ENCODE results near the gene MINDY3. TPM values are rescaled to one million over a fixed set of nuclear protein-coding genes. Genes with fewer than 3 reads are reported as not detected.

The MINDY3 gene
- total and polyA plus RNA-seq, 2 experiments from 2014 or later: 14.5 to 20.4 TPM

DNA sequence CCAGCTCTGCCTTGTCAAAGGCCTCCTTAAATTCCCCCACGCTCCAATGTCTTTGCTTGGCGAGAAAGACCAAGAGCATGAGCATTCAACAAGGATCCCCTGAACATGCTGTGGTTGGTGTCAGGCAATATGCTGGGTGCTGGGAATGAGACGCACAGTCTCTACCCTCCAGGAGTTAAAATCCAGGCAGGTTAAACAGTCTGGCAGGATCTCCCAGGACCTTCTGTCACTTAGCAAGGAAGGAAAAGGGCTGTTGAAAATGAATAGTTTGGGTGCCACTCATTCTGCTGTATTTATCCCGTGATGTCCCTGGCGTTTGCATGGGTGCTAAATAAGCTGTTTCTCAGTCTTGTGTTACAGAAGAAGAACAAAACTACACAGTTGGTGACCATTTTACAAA is 118.7 kb downstream of the MINDY3 start:
- Histone ChIP-seq H3K36me3 (no peaks in the 10 kb centered on the region), H3K27me3 (no peaks in the 10 kb centered on the region), H3K27ac (no peak overlapping the region), H3K4me3 (no peak overlapping the region), H3K4me1 (ENCODE audit: low read depth) (no peaks in the 10 kb centered on the region), H3K9me3 (ENCODE audit: low read depth) (no peaks in the 10 kb centered on the region)
- DNase-seq (ENCODE audit: low read depth in 1 of 2, low spot score in 1 of 2): no peak
- TF ChIP-seq, protein P1, sequence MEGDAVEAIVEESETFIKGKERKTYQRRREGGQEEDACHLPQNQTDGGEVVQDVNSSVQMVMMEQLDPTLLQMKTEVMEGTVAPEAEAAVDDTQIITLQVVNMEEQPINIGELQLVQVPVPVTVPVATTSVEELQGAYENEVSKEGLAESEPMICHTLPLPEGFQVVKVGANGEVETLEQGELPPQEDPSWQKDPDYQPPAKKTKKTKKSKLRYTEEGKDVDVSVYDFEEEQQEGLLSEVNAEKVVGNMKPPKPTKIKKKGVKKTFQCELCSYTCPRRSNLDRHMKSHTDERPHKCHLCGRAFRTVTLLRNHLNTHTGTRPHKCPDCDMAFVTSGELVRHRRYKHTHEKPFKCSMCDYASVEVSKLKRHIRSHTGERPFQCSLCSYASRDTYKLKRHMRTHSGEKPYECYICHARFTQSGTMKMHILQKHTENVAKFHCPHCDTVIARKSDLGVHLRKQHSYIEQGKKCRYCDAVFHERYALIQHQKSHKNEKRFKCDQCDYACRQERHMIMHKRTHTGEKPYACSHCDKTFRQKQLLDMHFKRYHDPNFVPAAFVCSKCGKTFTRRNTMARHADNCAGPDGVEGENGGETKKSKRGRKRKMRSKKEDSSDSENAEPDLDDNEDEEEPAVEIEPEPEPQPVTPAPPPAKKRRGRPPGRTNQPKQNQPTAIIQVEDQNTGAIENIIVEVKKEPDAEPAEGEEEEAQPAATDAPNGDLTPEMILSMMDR (IDR thresholded peaks at IDR 0.05; ENCODE audit: low read depth, low read length): no peak

DNA sequence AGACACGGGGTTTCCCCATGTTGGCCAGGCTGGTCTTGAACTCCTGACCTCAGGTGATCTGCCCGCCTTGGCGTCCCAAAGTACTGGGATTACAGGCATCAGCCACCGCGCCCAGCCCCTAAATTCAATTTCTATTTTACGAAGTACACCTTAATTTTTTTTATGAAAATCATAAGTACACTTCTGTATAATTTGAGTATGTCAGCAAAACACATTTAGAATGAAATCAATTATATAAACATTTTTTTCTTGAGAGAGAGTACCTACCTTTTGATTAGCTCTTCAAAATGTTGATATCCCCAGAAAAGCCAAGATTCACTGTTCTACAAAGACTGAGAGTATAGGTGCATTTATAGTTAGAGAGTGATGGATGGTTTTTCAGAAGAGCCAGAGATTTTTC is 120.0 kb downstream of the MINDY3 start:
- Histone ChIP-seq H3K36me3 (no peaks in the 10 kb centered on the region), H3K9me3 (ENCODE audit: low read depth) (no peaks in the 10 kb centered on the region), H3K27me3 (no peaks in the 10 kb centered on the region), H3K4me3 (no peak overlapping the region), H3K27ac (no peak overlapping the region), H3K4me1 (ENCODE audit: low read depth) (no peaks in the 10 kb centered on the region)
- TF ChIP-seq, protein P1 (IDR thresholded peaks at IDR 0.05; ENCODE audit: low read depth, low read length): no peak
- DNase-seq (ENCODE audit: low read depth in 1 of 2, low spot score in 1 of 2): no peak

DNA sequence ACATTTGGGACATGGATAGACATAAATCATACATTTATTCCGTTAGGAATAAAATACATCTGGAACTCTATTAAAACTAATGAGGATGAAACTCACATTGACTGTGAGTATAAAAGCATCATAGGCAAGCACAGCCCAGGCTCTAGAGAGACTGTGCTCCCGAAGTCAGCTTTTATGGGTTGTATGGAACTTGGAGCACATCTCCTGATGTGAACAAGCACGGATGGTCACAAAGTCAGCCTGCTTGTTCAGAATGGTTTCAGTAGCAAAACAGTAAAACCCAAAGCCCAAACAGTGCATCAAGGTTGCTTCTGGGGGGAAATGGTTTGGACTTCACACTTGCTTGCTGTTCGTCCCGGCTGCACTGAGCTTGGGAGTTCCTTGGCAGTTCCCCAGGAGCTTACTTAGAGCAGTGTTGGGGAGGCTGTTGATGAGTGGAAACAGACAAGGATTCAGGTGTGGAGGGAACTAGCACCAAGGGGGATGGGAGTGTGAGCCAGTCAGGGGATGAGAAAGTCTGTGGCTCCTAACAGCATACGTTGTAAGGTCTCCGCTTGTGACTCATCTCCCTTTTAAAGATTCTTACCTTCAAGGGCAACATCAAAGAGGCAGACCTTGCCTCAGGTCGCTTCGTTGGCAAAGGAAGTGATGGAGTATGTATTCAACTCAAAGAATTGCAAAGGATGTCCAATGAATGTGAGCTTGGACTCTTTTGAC is 120.9 kb downstream of the MINDY3 start:
- no peaks in the 10 kb centered on the region for H3K36me3 ChIP-seq
- no peaks in the 10 kb centered on the region for H3K27me3 ChIP-seq
- no peaks in the 10 kb centered on the region for H3K9me3 ChIP-seq (ENCODE audit: low read depth)
- no peak overlapping the region for H3K4me3 ChIP-seq
- H3K4me1 ChIP-seq (ENCODE audit: low read depth): no peaks in the 10 kb centered on the region
- no peak for DNase-seq (ENCODE audit: low read depth in 1 of 2, low spot score in 1 of 2)
- H3K27ac ChIP-seq: no peak overlapping the region
- TF ChIP-seq, protein P1 (IDR thresholded peaks at IDR 0.05; ENCODE audit: low read depth, low read length): no peak

DNA sequence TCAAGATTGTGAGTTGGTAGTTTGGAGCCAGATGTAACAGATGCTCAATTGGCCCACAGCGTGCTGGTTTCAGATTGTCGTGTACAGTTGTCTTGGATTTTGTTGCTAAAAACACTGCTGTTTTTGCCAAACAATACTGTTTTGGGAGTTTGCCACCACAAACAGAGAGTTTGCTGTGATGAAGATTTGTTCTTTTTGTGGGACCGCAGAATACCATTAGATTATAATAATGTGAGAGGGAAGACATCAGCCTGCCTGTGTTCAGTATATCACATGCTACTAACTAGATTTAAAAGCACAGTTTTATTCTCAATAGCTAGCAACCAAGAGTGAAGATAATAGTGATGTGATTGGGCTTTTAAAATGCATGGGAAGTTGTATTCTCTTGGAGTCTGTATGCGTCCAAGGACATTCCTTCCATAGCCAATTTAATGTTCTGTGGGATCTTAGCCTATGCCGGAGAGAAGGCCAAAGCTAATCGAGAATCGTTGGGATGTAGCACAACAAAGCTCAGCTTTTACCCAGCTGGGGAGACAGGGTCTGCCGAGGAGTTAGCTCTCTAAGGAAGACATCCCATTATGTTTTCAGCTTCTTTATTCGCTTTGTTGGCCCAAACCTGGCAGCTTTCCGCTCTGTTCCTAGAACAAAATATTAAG is 121.9 kb downstream of the MINDY3 start:
- Histone ChIP-seq H3K4me1 (ENCODE audit: low read depth) (no peaks in the 10 kb centered on the region), H3K27me3 (no peaks in the 10 kb centered on the region), H3K4me3 (no peak overlapping the region), H3K36me3 (no peaks in the 10 kb centered on the region), H3K9me3 (ENCODE audit: low read depth) (no peaks in the 10 kb centered on the region), H3K27ac (no peak overlapping the region)
- TF ChIP-seq, protein P1 (IDR thresholded peaks at IDR 0.05; ENCODE audit: low read depth, low read length): no peak
- peak in 1 of 2 donors; percentile 77 for DNase-seq (ENCODE audit: low read depth in 1 of 2, low spot score in 1 of 2)

DNA sequence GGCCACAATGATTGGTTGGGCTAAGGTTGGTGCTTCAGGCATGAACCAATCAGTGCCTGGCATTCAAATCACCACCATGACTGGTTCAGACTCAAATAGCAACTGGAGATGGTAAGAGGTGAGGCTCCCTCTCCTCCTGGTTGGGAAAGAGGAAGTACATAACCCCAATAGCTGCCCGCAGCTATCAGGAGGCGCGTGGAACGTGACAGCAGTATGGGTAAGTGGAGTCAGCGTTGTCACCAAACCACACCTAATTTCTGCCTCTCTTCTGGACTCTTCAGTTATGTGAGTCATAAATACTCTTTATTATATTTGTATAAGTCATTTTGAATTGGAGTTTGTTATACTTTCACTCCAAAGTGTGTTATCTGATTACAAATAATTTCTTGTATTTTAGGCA is 122.7 kb downstream of the MINDY3 start:
- no peaks in the 10 kb centered on the region for H3K36me3 ChIP-seq
- no peak overlapping the region for H3K27ac ChIP-seq
- DNase-seq (ENCODE audit: low read depth in 1 of 2, low spot score in 1 of 2): no peak
- H3K27me3 ChIP-seq: no peaks in the 10 kb centered on the region
- no peaks in the 10 kb centered on the region for H3K4me1 ChIP-seq (ENCODE audit: low read depth)
- H3K4me3 ChIP-seq: no peak overlapping the region
- TF ChIP-seq, protein P1 (IDR thresholded peaks at IDR 0.05; ENCODE audit: low read depth, low read length): no peak
- no peaks in the 10 kb centered on the region for H3K9me3 ChIP-seq (ENCODE audit: low read depth)

Data from cardiac muscle cell (in vitro differentiated cells and primary cell).